GM12891 (cell line): Measurements from ENCODE around the gene DGCR6.

Experiments used
- PAX5 ChIP-seq: IDR thresholded peaks from 2 replicates; pipeline ENCODE4 v1.6.1; 2011; ENCODE audit warnings: low read length, moderate library complexity, mild to moderate bottlenecking; ENCODE audit not compliant: insufficient read depth, severe bottlenecking
- POLR2A ChIP-seq: IDR thresholded peaks from 2 replicates; pipeline ENCODE4 v1.6.1; 2011; ENCODE audit warnings: low read depth, low read length, control low read depth
- POLR2AphosphoS5 ChIP-seq: IDR thresholded peaks from 2 replicates; pipeline ENCODE4 v1.6.1; 2011; ENCODE audit warnings: low read depth, low read length, control low read depth
- POU2F2 ChIP-seq: IDR thresholded peaks from 2 replicates; pipeline ENCODE4 v1.6.1; 2011; ENCODE audit warnings: low read depth, mild to moderate bottlenecking, control low read depth, low read length, moderate library complexity
- TAF1 ChIP-seq: IDR thresholded peaks from 2 replicates; pipeline ENCODE4 v1.6.1; 2011; ENCODE audit warnings: low read depth, low read length, control low read depth

DNA sequence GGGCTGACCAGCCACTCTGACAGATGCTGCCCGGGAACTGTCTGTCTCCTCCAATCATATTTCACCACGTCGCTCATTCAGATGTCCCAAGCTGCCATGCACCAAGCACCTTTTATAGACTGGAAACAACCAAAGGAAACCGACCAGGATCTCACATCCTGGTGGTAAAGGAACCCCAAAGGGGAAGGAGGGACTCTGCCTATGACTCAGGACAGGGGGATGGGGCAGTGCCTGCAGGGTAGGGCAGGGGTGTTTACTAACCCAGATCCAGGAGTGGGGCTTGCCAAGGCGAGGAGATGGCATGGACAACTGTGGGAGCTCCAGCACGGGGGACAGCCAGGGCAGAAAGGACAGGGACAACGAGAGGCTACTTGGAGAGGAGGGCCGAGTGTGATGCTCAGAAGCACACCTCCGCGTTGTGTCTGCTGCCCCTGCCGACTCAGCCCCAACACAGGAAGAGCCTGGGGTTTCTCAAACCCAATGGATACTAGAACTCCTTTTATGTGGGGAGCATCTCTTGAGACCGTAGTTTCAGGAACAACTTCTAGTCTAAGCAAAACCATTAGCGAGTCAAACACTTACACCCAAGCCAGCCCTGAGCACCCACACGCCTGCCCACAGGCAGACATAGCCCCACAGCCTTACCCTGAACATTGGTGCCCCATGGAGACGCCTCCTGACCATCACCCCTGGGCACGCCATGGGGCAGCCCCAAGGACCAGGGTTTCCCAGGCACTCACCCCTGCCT, 26.0 kb downstream of the DGCR6 start:
- no peak for TF ChIP-seq POLR2AphosphoS5
- TF ChIP-seq POLR2A = no peak
- no peak for TF ChIP-seq PAX5
- TF ChIP-seq TAF1 = no peak
- TF ChIP-seq POU2F2 = no peak
